HG03139 (cell line): ENCODE measurements around the gene S100A3.

Source experiments
- ATAC-seq: cut with Tn5 transposase; IDR thresholded peaks from one replicate; pipeline ENCODE4 v1.9.1; 2021; ENCODE audit not compliant: unreplicated experiment

The S100A3 gene

DNA sequence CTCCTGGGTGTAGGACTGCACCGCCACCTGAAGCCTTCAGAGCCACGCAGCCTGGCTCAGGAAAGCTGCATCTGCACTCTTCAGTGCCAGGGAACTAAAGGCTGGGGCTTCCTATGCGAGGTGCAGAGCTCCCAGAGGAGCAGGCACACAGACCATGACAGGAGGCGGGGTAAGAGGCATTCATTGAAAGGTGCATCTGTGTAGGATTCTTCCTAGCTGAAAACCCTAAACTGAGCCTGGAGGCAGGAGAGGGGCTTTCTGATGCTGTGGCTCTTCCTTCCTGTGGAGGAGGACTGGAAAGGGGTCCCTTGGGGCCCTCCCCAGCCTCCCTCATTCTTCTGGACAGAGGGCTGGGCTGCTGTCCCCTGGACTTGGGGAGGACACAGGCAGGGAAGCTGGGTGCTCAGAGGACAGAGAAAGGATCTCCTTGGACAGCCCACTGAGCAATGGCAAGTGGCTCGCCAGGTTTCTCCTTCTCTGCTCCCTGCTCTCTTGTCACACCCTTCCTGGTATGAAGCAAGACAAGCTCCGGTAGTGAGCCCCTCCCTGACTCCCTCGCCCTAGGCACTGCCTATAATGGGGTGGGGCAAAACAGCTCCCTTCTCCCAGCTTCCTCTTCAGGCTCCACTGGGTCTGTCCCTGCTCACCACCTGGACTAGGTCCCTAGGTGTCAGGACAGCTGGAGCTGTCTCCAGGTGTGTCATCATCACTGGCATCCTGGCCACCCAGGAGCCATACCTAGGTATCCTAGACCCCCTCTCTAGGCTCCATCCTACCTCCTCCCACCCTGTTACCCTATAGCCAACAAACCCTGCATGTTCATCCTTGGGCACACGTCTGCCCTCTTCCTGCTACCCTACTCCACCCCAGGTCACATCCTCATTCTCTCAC, 33.3 kb downstream of the S100A3 start:
- no peak for ATAC-seq

DNA sequence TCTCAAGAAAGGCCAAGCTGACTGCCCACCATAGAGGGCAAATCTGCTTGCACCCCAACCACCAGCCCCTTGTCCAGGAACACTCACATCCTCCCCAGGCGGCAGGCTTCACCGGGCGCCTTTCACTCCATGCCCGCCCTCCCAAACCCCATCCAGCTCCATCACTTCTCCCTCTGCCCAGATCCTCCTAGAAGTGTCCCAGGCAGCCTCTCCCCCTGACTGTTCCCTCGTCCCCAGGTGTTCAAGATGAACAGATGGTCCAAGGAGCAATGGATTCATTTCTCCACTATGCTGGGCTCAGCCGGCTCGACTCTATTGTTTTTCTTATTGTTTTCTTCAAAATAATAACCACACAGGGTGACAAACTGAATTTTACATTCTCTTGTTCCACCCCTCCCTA, 35.4 kb downstream of the S100A3 start:
- ATAC-seq = no peak

DNA sequence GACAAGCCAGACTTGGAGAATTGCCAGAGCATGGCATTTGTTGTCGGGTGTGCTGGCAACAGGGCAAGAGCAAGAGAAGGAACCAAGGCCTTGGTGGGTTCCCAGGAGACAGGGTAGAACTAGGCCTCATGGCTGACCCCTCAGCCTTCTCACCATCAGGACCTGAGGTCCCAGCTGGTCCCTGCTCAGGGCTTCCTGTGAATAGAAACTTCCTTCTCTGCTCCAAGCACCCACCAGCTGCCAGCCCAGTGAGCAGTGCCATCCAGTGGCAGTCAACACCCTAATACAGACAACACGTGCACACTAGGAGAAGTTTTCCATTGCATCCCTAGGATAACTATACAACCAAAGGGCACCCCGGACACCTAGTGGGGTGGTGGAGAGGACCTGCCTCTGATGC, 36.0 kb downstream of the S100A3 start:
- ATAC-seq = no peak

DNA sequence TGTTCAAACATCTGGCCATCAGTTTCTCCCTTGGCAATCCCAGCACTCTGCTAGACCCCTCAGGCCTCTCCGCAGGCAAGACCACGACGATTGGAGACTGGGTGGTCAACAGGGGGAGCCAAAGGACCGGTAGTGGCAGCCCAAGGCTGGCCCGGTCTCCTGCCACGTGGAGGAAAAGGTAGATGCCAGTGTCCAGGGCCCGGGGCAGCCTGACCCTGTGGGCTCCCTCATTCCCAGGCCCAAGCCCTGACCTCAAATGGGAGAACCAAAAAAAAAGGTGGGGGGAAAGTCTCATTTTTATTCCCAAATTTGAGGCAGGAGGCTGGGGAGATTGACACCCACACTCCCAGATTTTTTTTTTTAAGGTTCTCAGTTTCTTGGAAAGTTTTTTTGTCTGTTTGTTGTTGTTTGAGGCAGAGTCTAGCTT, 38.1 kb downstream of the S100A3 start:
- ATAC-seq = no peak

DNA sequence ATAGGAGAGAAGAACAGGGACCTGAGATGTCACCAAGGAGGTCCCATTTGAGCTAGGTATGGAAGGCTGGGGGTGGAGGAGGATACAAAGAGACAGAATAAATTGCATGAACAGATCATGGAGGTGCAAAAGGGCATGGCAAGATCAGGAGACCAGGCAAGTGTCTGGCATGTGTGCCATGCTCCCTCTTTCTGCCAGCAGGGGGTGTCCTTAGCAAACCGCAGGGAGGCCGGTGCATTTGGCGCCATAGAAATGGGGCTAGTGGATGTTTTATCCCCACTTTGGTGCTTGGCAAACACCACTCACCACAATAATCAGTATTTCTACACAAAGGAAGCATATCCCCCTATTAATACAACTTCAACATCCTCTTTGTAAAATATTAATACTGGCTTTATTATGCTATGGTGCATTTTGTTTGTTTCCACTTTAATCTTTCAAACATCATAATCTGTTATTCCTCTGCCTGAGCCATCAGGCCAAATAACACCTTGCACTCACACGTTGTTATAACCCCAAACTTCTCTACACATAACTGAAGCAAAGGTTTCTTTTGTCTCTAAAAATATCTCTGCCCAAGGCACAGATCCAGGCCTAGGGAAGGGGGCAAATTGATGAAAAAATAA, 39.2 kb downstream of the S100A3 start:
- ATAC-seq = no peak

DNA sequence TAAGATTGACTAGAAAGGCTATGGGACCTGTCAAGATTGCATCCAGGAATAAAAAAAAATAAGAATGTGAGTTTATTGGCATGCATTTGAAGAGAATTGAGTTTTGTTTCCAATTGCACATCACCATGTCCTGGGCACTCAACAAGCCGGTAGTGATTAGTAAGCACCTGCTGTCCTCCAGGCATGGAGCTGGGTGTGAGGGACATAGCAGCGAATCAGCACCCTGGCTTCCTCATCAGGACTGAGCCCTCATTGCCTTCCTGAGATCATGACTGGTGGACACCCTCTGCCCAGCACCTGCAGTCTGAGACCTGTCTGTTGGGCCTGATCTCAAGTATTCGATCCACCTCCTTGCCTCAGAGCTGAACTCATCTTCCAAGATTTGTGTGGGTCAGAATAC, 40.0 kb downstream of the S100A3 start:
- no peak for ATAC-seq

DNA sequence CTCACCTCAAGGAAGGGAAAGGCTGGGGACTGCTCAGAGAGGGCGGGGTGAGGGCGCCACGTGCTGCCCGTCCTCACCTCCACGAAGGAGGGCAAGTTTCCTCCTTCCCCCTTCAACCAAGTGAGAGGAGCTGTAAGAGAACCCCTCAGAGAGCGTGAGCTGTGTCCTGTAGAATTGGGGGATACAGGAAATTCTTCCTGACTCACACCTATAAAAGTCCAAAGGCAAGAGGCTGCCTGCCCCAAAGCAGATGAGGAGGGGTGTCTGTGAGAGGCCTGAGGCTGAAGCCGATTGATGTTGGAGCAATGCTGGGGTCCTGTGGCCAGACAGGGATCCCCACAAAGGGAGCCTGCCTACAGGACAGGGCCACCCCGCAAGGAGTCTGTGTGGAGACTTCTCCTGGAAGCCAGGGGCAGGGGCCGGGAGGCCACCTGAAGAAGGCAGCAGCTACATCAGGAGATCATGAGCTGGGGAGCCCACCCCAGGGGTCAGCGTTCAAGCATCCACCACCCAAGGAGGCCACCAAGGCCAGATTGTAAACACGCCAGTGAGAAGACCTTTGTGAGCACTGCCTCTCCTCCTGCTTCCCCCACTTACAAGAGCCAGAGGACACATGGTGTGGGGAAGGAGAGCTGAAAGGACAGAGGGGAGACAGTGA, 41.0 kb downstream of the S100A3 start:
- ATAC-seq = no peak

DNA sequence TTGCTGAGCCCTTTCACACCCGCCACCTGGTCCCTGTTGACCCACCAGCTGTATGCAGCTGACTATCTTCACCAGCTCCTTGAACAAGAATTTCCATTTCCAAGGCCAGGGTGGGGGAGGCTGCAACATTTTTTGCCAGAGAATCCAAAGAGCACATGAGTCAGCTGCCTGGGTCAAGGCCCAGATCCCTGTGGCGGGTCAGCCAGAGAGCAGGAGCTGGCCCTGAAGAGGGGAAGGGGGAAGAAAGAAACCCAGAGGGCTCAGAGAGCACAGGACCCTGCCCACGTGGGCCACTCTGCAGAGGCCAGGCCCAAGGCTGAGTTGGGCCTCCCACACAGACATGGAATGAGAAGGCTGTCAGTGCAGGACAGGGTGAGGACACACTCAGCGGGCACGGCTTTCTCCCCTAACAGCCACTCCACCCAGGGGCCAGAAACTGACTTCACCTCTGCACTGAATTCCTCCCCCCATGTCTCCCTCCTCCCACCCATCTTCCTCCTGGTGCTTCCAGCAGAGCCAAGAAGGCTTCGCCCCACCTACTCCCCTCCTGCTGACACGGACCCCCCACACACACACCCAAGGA, 42.1 kb downstream of the S100A3 start:
- no peak for ATAC-seq

DNA sequence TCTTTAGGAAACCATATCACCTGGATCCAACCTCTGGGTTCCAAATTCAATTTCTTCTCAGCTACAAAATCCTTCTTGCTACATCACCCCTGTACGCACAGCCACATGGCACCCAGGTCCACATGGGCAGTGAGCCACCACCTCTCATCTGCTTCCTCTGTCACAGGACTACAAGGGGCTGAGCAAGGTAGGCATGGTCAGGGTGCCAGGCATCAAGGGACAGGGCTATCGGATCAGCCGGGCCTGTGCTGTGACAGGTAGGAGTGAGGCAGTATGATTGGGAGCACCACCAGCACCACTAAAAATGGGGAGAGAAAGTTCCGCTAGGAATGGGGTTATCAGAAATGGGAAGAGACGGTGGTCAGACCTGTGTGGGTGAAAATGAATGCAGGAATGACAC, 42.7 kb downstream of the S100A3 start:
- no peak for ATAC-seq

DNA sequence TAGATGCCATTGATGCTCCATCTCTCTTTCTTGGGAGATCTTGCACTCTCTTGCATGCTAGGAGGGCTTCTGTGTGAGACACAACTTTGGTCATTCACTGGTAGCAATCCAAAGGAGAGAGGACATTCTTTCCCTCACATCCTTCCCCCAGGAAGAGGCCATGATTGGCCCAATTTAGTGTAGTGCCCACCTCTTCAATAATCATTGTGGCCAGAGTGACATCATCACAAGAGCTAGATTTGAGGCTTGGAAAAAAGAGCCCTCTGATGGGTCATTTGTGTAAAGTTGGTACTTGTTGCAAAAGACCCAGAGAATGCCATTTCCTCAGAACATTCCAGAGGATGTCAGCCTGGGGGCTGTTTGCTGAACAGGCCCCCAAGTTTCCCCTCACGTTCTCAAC, 43.5 kb downstream of the S100A3 start:
- no peak for ATAC-seq

DNA sequence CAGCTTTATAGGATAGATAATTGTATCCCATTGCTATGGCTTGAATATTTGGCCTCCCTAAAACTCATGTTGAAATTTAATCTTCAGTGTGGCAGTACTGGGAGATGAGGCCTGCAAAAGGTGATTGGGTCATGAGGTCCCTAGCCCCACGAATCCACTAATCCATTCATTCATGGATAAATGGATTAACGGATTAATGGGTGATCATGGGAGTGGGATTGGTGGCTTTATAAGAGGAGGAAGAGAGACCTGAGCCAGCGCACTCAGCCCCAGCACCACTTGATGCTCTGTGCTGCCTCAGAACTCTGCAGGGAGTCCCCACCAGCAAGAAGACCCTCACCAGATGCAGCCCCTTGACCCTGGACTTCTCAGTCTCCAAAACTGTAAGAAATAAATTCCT, 45.3 kb downstream of the S100A3 start:
- ATAC-seq = no peak

DNA sequence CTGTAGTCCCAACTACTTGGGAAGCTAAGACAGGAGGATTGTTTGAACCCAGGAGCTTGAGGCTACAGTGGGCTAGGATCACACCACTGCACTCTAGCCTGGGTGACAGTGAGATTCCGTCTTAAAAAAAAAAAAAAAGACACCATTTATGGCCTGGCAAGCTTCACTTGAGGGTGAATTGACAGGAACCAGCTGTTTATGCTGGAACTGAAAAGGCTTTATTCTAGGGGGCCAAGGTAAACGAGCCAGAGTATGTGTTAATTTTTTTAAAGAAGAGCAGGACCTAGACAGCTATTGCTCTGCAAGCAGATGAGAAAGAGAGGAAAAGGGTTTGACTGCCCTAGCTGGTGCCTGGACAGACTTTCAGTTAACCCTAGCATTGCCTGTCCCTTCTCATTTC, 50.3 kb downstream of the S100A3 start:
- no peak for ATAC-seq
